ENCODE results near the gene DLST. TPM values are rescaled to one million over a fixed set of nuclear protein-coding genes. Genes with fewer than 3 reads are reported as not detected.

DLST gene
- total RNA-seq, 1 donor from 2014 or later = 52.2 TPM

- Histone ChIP-seq H3F3A (ENCODE audit: low read depth) (peaks cover 10% of the 10 kb centered on the region), H3K27me3 (no peaks in the 10 kb centered on the region), H3K4me2 (no peak overlapping the region), H3K9me3 (ENCODE audit: low read depth) (no peaks in the 10 kb centered on the region), H3K36me3 (peaks cover 4% of the 10 kb centered on the region), H3K4me3 (no peak overlapping the region), H3K4me1 (no peaks in the 10 kb centered on the region), H4K20me1 (ENCODE audit: low read depth) (peaks cover 6% of the 10 kb centered on the region), H2AFZ (replicated peaks) (no peak overlapping the region), H3K9ac (no peak overlapping the region), H3K27ac (no peak overlapping the region), H3K79me2 (ENCODE audit: low read depth) (no peaks in the 10 kb centered on the region)
- peaks cover 4% of the 10 kb centered on the region for H3K4me1 Mint-ChIP-seq
- peak; percentile 81 for DNase-seq (ENCODE audit: low spot score)
- no peak overlapping the region for H3K27ac Mint-ChIP-seq
- peak; percentile 93 for TF ChIP-seq CTCF (IDR thresholded peaks at IDR 0.05)
- no peak for TF ChIP-seq EZH2 (IDR thresholded peaks at IDR 0.05)
- no peak overlapping the region for H3K4me3 Mint-ChIP-seq
- peaks cover 20% of the 10 kb centered on the region for H3K36me3 Mint-ChIP-seq
- no peaks in the 10 kb centered on the region for H3K9me3 Mint-ChIP-seq
- H3K27me3 Mint-ChIP-seq (ENCODE audit: insufficient read depth, low read depth) = peaks cover 5% of the 10 kb centered on the region
Measured at GRCh38 chr14:74905595-74906142, 24.0 kb downstream of the DLST start.

- H3K9me3 ChIP-seq (ENCODE audit: low read depth) = no peaks in the 10 kb centered on the region
- H3K4me2 ChIP-seq = no peak overlapping the region
- H2AFZ ChIP-seq (replicated peaks) = no peak overlapping the region
- no peak for DNase-seq (ENCODE audit: low spot score)
- Mint-ChIP-seq H3K4me3 (no peak overlapping the region), H3K27me3 (ENCODE audit: insufficient read depth, low read depth) (peaks cover 5% of the 10 kb centered on the region), H3K9me3 (no peaks in the 10 kb centered on the region), H3K36me3 (peaks cover 15% of the 10 kb centered on the region), H3K4me1 (peaks cover 4% of the 10 kb centered on the region), H3K27ac (no peak overlapping the region)
- H3K36me3 ChIP-seq = no peaks in the 10 kb centered on the region
- H3K27me3 ChIP-seq = no peaks in the 10 kb centered on the region
- no peaks in the 10 kb centered on the region for H3K79me2 ChIP-seq (ENCODE audit: low read depth)
- peaks cover 8% of the 10 kb centered on the region for H3F3A ChIP-seq (ENCODE audit: low read depth)
- H3K9ac ChIP-seq = no peak overlapping the region
- no peaks in the 10 kb centered on the region for H3K4me1 ChIP-seq
- TF ChIP-seq CTCF (IDR thresholded peaks at IDR 0.05) (peak; percentile 31), EZH2phosphoT487 (IDR thresholded peaks at IDR 0.05) (no peak), EZH2 (IDR thresholded peaks at IDR 0.05) (no peak)
- no peak overlapping the region for H3K4me3 ChIP-seq
- H4K20me1 ChIP-seq (ENCODE audit: low read depth) = peaks cover 6% of the 10 kb centered on the region
- H3K27ac ChIP-seq = no peak overlapping the region
Measured at GRCh38 chr14:74906925-74907521, 25.3 kb downstream of the DLST start.

GRCh38 chr14:74907744-74908143, 26.0 kb downstream of the DLST start:
- H3K9me3 Mint-ChIP-seq = no peaks in the 10 kb centered on the region
- no peak for DNase-seq (ENCODE audit: low spot score)
- H3K79me2 ChIP-seq (ENCODE audit: low read depth) = no peaks in the 10 kb centered on the region
- H3K27ac Mint-ChIP-seq = no peak overlapping the region
- H3K4me3 Mint-ChIP-seq = no peak overlapping the region
- H3K4me1 Mint-ChIP-seq = peaks cover 4% of the 10 kb centered on the region
- peaks cover 6% of the 10 kb centered on the region for H3K27me3 Mint-ChIP-seq (ENCODE audit: insufficient read depth, low read depth)
- TF ChIP-seq EZH2 (IDR thresholded peaks at IDR 0.05) (no peak), CTCF (IDR thresholded peaks at IDR 0.05) (no peak)
- H3K9me3 ChIP-seq (ENCODE audit: low read depth) = no peaks in the 10 kb centered on the region
- H3K4me2 ChIP-seq = no peak overlapping the region
- peaks cover 5% of the 10 kb centered on the region for H4K20me1 ChIP-seq (ENCODE audit: low read depth)
- H3K9ac ChIP-seq = no peak overlapping the region
- no peaks in the 10 kb centered on the region for H3K36me3 ChIP-seq
- H3K36me3 Mint-ChIP-seq = peaks cover 12% of the 10 kb centered on the region
- no peak overlapping the region for H3K4me3 ChIP-seq
- H3F3A ChIP-seq (ENCODE audit: low read depth) = peaks cover 8% of the 10 kb centered on the region
- no peak overlapping the region for H2AFZ ChIP-seq (replicated peaks)
- H3K27ac ChIP-seq = no peak overlapping the region
- H3K27me3 ChIP-seq = no peaks in the 10 kb centered on the region
- no peaks in the 10 kb centered on the region for H3K4me1 ChIP-seq
